Activated CD4-positive, alpha-beta T cell treated with anti-CD3 and anti-CD28 coated beads, Interleukin-2, amount 50 U/mL, for 48 hours (primary cell): ENCODE data around the gene VCPKMT.
A peak's percentile ranks its signal among the peaks of the same experiment; 100 is the strongest.

ENCODE experiments used
- DNase-seq, 2 experiments: peaks; one replicate each; pipeline ENCODE4 v3.0.0-alpha.2; 2020

The VCPKMT gene

GRCh38 chr14:50116181-50116956, at the start of gene VCPKMT:
VCPKMT (minus strand) TSS chr14:50116572; CDS start chr14:50116552, 20 bp downstream.
- DNase-seq, result peak; percentile 97

DNA sequence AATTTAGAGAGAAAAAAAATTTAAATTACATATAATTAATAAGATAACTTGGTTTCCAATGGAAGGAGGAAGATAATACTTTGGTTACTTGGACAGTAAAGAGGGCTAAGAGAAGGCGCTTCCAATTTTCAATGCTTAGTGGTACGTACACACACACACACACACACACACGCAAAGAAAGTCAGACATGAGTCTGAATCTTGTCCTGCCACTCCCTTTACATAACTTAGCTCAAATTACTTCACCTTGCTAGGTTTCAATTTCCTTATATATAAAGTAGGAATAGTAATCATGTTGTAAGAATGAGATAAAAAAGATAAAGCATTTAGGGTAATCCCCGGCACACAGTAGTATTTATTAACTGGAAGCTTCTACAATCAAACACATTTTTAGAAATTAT, 39.7 kb upstream of the VCPKMT start:
- no peak for DNase-seq

DNA sequence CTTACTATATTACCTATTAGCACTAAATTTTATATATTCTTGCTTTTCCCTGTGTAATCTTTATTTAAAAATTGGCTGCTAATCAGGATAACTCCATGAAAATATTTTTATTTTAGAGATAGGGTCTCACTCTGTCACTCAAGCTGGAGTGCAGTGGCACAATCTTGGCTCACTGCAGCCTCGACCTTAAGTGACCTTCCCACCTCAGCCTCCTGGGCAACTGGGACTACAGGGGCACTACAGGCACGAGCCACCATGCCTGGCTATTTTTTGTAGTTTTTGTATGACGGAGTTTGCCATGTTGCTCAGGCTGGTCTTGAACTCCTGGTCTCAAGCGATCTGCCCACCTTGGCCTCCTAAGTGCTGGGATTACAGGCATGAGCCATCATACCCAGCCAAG, 32.4 kb upstream of the VCPKMT start:
- no peak for DNase-seq

GRCh38 chr14:50139192-50139591, 22.8 kb upstream of the VCPKMT start:
- DNase-seq, result no peak

DNA sequence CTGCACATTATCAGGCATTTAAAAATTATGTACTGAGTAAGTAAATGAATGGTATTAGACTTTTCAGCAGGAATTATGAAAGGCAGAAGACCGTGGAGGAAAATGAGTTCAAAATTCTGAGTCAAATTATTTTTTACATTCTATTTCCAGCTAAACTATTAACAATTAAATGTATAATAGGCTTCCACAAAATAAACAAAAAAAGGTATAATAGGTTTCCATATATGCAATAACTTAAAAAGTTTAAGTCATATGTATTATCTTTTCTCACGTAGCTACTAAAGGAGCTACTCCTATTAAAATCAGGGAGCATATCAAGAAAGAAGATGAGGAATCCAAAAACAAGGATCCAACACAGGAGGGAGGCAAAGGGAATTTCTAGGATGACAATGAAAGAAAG, 11.4 kb upstream of the VCPKMT start:
- no peak for DNase-seq

DNA sequence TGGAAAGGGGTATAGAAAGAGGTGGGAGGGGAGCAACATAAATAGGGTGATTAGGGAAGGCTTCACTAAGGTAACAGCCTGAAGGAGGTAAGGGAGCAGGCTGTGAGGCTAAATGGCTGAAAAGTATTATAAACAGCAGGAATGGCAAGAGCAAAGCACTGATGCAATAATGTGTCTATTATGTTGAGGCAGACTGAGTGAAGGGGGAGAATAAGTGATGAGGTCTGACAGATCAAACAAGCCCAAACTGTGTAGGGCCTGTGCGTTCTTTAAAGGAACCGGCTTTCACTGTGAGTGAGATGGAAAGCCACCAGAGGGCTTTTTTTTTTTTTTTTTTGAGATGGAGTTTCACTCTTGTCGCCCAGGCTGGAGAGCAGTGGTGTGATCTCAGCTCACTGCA, 6.7 kb upstream of the VCPKMT start:
- DNase-seq, result no peak

DNA sequence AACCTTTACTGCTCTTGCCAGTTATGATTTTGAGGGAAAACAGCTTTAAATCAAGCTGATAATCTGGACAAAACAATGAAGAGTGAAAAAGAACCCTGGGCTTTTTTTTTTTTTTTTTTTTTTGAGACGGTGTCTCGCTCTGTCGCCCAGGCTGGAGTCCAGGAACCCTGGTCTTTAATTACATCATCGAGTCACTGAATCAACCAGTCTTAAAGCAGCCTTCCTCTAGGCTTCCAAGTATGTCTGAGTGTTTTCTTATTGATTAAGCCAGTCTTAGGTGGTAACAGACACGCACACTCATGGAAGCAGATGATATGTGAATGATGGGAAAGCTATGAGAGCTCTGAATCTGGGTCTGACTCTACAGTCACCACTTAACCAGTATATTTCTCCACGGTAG, 5.9 kb upstream of the VCPKMT start:
- DNase-seq, result no peak

- no peak for DNase-seq
Observed at GRCh38 chr14:50121486-50121885, 5.1 kb upstream of the VCPKMT start.

GRCh38 chr14:50117456-50117855, 1.1 kb upstream of the VCPKMT start:
- DNase-seq, result no peak

DNA sequence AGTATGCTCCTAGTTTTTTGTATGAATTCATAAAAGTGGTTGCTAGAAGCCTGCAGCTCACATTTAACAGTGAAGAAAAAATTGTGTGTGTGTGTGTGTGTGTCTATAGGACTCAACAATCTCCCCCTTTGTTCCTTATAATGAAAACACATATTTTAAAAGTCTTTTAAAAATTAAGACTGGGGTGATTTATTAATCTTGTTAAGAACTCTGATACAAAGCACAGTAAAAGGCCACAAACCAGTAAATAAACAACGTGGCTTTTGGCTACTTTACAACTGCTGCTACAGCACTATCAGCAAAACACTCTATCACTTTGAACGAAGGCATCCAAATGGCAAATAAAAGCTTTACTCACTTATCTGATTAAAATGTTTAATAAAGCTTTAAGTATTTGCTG, 594 bp upstream of the VCPKMT start:
- DNase-seq, result no peak

- no peak for DNase-seq
Observed at GRCh38 chr14:50113381-50114035, 2.9 kb downstream of the VCPKMT start.

DNA sequence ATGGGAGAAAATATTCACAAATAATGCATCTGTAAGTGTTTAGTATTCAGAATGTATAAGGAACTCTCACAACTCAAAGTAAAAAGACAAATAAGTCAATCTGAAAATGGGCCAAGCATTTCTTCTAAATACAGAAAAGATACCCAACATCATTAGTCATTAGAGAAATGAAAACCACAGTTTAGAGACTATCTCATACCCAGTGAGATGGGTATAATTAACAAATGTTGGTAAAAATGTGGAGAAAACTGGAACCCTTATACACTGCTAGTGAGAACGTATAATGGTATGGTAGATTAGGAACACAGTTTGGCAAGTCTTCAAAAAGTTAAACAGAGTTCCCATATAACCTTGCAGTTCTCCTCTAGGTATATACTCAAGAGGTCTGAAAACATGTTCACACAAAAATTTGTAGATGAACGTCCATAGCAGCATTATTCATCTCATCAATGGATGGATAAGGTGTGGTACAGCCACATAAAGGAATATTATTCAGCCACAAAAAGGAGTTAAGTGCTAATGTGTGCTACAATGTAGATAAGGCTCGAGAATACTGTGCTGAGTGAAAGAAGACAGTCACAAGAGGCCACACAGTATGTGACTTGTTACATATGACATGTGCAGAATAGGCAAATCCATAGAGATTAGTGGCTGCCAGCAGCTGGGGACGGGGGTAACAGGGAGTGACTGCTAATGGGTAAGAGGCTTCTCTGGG, 5.9 kb downstream of the VCPKMT start:
- no peak for DNase-seq

DNA sequence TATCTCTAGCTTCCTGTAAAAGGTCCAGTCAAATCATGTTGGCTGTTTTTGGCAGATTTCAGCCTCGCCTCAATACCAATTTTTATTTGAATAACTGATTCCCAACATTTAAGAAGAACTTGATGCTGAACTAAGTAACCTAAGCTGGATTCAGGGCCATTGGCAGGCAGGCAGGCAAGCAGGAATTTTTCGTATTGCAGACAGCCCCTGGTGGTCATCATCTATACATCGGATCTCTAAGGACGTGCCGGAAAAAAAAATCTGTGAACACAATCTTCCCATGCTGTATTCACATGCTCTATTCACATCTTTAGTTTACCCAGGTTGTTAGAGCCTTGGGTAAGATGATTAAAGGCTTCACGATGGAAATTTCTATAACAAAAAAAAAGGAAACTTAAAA, 7.0 kb downstream of the VCPKMT start:
- no peak for DNase-seq

GRCh38 chr14:50107850-50108249, 8.5 kb downstream of the VCPKMT start:
- no peak for DNase-seq

GRCh38 chr14:50106178-50106577, 10.2 kb downstream of the VCPKMT start:
- no peak for DNase-seq

DNA sequence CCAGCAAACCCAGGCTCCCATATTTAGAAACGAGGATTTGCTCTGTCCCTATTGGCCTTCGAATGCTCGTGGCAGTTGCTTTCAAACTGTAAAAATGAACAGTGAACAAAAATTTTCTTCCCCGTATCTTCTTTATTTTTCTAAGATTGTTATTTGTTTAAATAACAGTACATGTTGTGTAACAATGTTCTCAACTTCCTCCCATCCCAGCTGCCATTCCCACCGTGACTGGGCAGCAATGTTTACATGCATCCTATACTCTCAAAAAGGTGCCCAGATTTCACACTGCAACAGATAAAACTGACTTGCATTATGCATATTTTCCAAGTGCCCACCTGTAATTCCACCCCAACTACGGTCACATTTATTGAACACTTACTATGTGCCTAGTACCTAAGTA, 12.8 kb downstream of the VCPKMT start:
- DNase-seq, result no peak

GRCh38 chr14:50101417-50101816, 15.0 kb downstream of the VCPKMT start:
- DNase-seq, result no peak

- no peak for DNase-seq
Observed at GRCh38 chr14:50100805-50101204, 15.6 kb downstream of the VCPKMT start.

- DNase-seq, result no peak
Observed at GRCh38 chr14:50099335-50099734, 17.0 kb downstream of the VCPKMT start.

- DNase-seq, result no peak
Observed at GRCh38 chr14:50095895-50096294, 20.5 kb downstream of the VCPKMT start.

DNA sequence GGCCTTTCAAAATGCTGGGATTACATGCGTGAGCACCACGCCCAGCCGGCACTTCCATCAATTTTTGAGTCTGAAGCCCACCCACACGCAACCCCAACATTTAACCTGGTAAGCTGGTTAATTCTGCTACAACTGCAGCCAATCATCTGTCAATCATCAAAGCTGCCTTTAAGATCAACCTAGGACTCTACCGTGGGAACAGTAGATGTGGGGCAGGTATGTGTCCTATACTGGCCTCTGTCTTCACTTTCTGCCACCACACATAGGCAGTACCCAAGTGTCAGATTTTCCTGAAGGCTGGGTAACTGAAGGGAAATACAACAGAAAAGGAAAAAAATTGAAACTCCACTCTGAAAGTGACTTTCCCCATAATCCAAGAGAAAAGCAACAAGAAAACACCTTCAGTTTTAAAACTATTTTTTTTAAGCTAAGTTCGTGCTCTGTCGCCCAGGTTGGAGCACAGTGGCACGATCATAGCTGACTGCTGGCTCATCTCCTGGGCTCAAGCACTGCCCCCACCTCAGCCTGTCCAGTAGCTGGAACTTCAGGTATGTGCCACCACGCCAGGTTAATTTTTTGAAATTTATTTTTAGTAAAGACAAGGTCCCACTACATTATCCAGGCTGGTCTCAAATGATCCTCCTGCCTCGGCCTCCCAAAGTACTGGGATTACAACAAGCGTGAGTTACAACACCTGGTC, 22.2 kb downstream of the VCPKMT start:
- no peak for DNase-seq

GRCh38 chr14:50093496-50093895, 22.9 kb downstream of the VCPKMT start:
- no peak for DNase-seq

DNA sequence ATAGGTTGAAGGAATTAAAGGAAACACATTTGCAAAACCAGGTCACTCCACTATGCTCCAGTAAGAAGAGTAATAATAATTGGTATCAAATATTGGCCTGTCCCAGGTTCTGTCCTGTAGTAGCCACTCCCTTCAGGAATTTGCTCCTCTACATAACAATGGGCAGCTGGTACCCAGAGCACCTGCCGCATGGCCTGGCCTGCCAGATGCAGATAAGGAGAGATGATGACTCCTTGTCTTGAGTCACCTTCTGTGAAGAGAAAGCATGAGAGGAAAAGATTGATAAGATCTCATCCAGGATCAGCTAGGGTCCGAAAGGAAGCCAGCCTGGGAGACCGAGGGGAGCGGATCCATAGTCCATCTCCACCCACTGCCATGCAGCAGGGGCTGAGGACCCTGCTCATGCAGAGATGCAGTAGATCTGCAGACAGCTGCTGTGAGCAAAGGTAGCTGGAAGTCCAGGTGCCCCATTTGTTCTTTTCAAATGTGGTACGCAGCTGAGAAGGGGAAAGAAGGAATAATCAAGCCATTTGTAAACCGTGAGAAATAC, 24.3 kb downstream of the VCPKMT start:
- DNase-seq, result no peak
